K562 (cell line): ENCODE data around the gene DAZAP1. TPM values are rescaled to one million over a fixed set of nuclear protein-coding genes. Genes with fewer than 3 reads are reported as not detected.

Experiments used
- ARID4B ChIP-seq: sonication (generic); formaldehyde crosslinking; IDR thresholded peaks from 2 replicates; pipeline ENCODE4 v1.8.0; 2022; ENCODE audit warnings: mild to moderate bottlenecking, missing genetic modification reagents
- HCFC1 ChIP-seq: IDR thresholded peaks from 2 replicates; pipeline ENCODE4 v1.6.1; 2012; ENCODE audit warnings: low read depth, low read length, improper control_type of control experiment
- IFI16 ChIP-seq: fragments of 250-450 bp; sonication (Bioruptor Pico); IDR thresholded peaks from 2 replicates; pipeline ENCODE4 v2.1.2; 2022; ENCODE audit warnings: mild to moderate bottlenecking, inconsistent platforms
- KLF16 ChIP-seq: IDR thresholded peaks from 2 replicates; pipeline ENCODE4 v1.6.1; 2016; ENCODE audit warnings: antibody characterized with exemption
- MGA ChIP-seq: fragments of 450-650 bp; IDR thresholded peaks from 2 replicates; pipeline ENCODE4 v1.6.1; 2016; ENCODE audit warnings: mild to moderate bottlenecking, moderate library complexity
- MTA1 ChIP-seq: fragments of 450-650 bp; IDR thresholded peaks from 2 replicates; pipeline ENCODE4 v1.6.1; 2017; ENCODE audit warnings: borderline replicate concordance
- NFRKB ChIP-seq: fragments of 450-650 bp; IDR thresholded peaks from 2 replicates; pipeline ENCODE4 v1.6.1; 2016; ENCODE audit warnings: low read depth
- NONO ChIP-seq, 2 experiments: fragments of 200-400 bp in 1 of 2; fragments of 450-650 bp in 1 of 2; formaldehyde crosslinking in 1 of 2; IDR thresholded peaks; 2 replicates each; pipeline ENCODE4 v1.6.1; 2017; ENCODE audit warnings: low read depth in 2 of 2, mild to moderate bottlenecking in 2 of 2, moderate library complexity in 2 of 2, low read length in 1 of 2
- PRMT5 ChIP-seq: sonication (generic); formaldehyde crosslinking; IDR thresholded peaks from 2 replicates; pipeline ENCODE4 v1.5.0; 2020; ENCODE audit warnings: missing genetic modification reagents
- ZNF561 ChIP-seq: fragments of 450-650 bp; formaldehyde crosslinking; conservative IDR thresholded peaks from 2 replicates; pipeline ENCODE4 v1.4.0; 2020; ENCODE audit warnings: mild to moderate bottlenecking, moderate library complexity
- ZNF766 ChIP-seq: fragments of 200-800 bp; sonication (Bioruptor generic); conservative IDR thresholded peaks from 2 replicates; pipeline ENCODE4 v1.6.1; 2016; ENCODE audit warnings: missing genetic modification characterization, missing compliant biosample characterization
- ZNF780A ChIP-seq: fragments of 250-450 bp; sonication (Bioruptor Pico); IDR thresholded peaks from 2 replicates; pipeline ENCODE4 v1.5.0; 2021; ENCODE audit warnings: mild to moderate bottlenecking
- polyA plus RNA-seq, 8 experiments: library from polyadenylated mRNA; depleted of rRNA in 4 of 8; stranded (reverse) in 5 of 8; unstranded in 3 of 8; fragments of >200 nt; fragmentation: Nextera tagmentation in 2 of 8; fragmentation: Illumina TruSeq in 1 of 8; extraction: Ambion mirVana in 2 of 8; extraction: Trizol in 1 of 8; gene quantifications; 2 replicates each; pipeline versions ENCODE4 v1.2.1 to v1.2.3, GENCODE V29; 2011 to 2014; ENCODE audit warnings: inconsistent platforms in 1 of 8, missing spikeins in 1 of 8
- total RNA-seq, 7 experiments: library from RNA; depleted of rRNA in 6 of 7; stranded (reverse); fragments of >200 nt in 6 of 7; fragmentation: Illumina TruSeq in 2 of 7; extraction: Trizol in 2 of 7; gene quantifications; 2 replicates each; pipeline versions ENCODE4 v1.2.1 to v1.2.3, GENCODE V29; 2011 to 2021; ENCODE audit warnings: low replicate concordance in 1 of 7

The DAZAP1 gene
- total and polyA plus RNA-seq, 9 of the 15 experiments (the other 6 are each of a cell fraction or from before 2014, with no cell fraction given) = 10.8 to 289 (median 142) TPM

- no peak for TF ChIP-seq MGA
- no peak for TF ChIP-seq IFI16 (CRISPR knock-in tag)
- no peak for TF ChIP-seq MTA1
- TF ChIP-seq ZNF780A (CRISPR knock-in tag) = no peak
- no peak for TF ChIP-seq ZNF561 (CRISPR knock-in tag)
- TF ChIP-seq NONO (IDR thresholded peaks at IDR 0.05; ENCODE audit: low read depth in 2 of 2, low read length in 1 of 2) = no peak
- TF ChIP-seq ARID4B (CRISPR knock-in tag) = no peak
- no peak for TF ChIP-seq PRMT5
- TF ChIP-seq ZNF766 (CRISPR knock-in tag) = no peak
- no peak for TF ChIP-seq HCFC1
- no peak for TF ChIP-seq KLF16
- no peak for TF ChIP-seq NFRKB
Observed at GRCh38 chr19:1400281-1401137, 6.9 kb upstream of the DAZAP1 start (continued).
